IPS-15b (cell line): ENCODE data around the gene SLC7A6.
A peak's percentile ranks its signal among the peaks of the same experiment; 100 is the strongest.

Experiments
- H3K27me3 ChIP-seq: one replicate; pipeline ENCODE4 v1.6.1; 2013; ENCODE audit warnings: low read length; ENCODE audit not compliant: control insufficient read depth, insufficient read depth
- H3K36me3 ChIP-seq: one replicate; pipeline ENCODE4 v1.6.1; 2013; ENCODE audit warnings: low read length; ENCODE audit not compliant: control insufficient read depth, insufficient read depth
- H3K4me1 ChIP-seq: one replicate; pipeline ENCODE4 v1.6.1; 2013; ENCODE audit warnings: mild to moderate bottlenecking, low read length; ENCODE audit not compliant: control insufficient read depth, insufficient read depth
- H3K4me3 ChIP-seq: one replicate; pipeline ENCODE4 v1.5.1; 2013; ENCODE audit warnings: low read depth, low read length
- H3K9ac ChIP-seq: one replicate; pipeline ENCODE4 v1.6.1; 2013; ENCODE audit warnings: low read depth, mild to moderate bottlenecking, low read length
- H3K9me3 ChIP-seq: one replicate; pipeline ENCODE4 v1.6.1; 2013; ENCODE audit warnings: mild to moderate bottlenecking, low read length; ENCODE audit not compliant: control insufficient read depth, insufficient read depth

Gene SLC7A6

GRCh38 chr16:68229431-68230175, 34.7 kb upstream of the SLC7A6 start:
- no peaks in the 10 kb centered on the region for H3K9me3 ChIP-seq
- H3K4me3 ChIP-seq = no peak overlapping the region
- H3K36me3 ChIP-seq = peaks cover 33% of the 10 kb centered on the region

GRCh38 chr16:68230176-68230571, 34.2 kb upstream of the SLC7A6 start:
- Histone ChIP-seq H3K9me3 (no peaks in the 10 kb centered on the region), H3K4me1 (peaks cover 9% of the 10 kb centered on the region), H3K4me3 (no peak overlapping the region), H3K36me3 (peaks cover 33% of the 10 kb centered on the region), H3K9ac (no peak overlapping the region), H3K27me3 (no peaks in the 10 kb centered on the region)

More at GRCh38 chr16:68229431-68230175, 34.7 kb upstream of the SLC7A6 start:
- H3K4me1 ChIP-seq = peaks cover 7% of the 10 kb centered on the region
- no peak overlapping the region for H3K9ac ChIP-seq
- H3K27me3 ChIP-seq = no peaks in the 10 kb centered on the region

DNA sequence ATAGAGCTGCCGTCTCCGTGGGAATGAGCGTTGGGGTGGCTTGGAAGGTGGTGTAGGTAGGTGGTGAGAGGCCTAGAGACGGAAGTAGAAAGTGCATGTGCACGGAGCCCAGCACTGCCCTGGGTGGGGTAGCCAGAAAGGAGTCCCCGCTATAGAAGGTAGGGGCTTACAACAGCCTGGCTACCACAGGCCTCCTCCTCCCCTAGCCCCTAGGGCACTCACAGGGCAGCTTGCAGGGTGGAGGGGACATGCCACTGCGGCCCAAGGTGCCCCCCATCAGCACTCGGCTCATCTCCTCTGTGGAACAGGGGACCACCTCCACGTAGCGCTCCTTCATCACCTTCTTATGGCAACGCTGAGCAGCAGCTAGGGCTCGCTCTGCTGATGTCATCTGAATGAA, 33.4 kb upstream of the SLC7A6 start:
- no peaks in the 10 kb centered on the region for H3K27me3 ChIP-seq
- H3K9ac ChIP-seq = no peak overlapping the region
- no peak overlapping the region for H3K4me3 ChIP-seq
- peaks cover 33% of the 10 kb centered on the region for H3K36me3 ChIP-seq
- peaks cover 9% of the 10 kb centered on the region for H3K4me1 ChIP-seq
- H3K9me3 ChIP-seq = no peaks in the 10 kb centered on the region

GRCh38 chr16:68231384-68232136, 32.8 kb upstream of the SLC7A6 start:
- Histone ChIP-seq H3K4me3 (no peak overlapping the region), H3K9me3 (no peaks in the 10 kb centered on the region), H3K36me3 (peaks cover 33% of the 10 kb centered on the region), H3K27me3 (no peaks in the 10 kb centered on the region), H3K4me1 (peaks cover 9% of the 10 kb centered on the region), H3K9ac (no peak overlapping the region)

- Histone ChIP-seq H3K27me3 (no peaks in the 10 kb centered on the region), H3K9ac (no peak overlapping the region), H3K4me1 (peaks cover 9% of the 10 kb centered on the region), H3K4me3 (no peak overlapping the region), H3K36me3 (peaks cover 33% of the 10 kb centered on the region), H3K9me3 (no peaks in the 10 kb centered on the region)
Measured at GRCh38 chr16:68232335-68232734, 32.0 kb upstream of the SLC7A6 start.

DNA sequence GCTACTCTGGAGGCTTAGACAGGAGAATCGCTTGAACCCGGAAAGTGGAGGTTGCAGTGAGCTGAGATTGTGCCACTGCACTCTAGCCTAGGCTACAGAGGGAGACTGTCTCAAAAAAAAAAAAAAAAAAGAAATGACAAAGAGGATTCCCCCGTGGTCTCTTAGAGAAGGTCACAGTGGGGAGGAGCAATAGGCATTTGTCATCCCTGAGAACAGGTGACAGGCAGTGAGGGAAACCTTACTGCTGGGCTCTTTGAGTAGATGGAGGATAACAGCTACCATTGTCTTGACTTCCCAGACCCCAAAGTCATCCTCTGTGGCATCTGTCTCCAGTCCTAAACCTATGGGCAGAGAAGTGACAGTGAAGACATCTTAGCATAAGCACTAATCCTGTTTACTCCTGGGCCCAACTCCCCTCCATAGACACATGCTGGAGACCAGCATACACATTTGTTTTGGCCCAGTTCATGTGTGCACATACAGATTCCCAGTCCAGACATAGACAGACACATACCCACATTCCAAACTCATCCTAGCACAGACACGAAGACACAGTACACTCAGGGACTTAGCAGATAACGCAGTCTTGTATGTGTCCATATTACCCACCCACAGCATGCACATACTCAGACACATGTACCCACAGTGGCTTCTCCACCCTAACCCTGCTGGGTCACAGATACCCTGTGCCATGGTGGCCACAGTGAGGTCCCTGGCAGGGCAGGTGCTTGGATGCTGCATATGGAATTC, 31.1 kb upstream of the SLC7A6 start:
- Histone ChIP-seq H3K4me1 (peaks cover 9% of the 10 kb centered on the region), H3K9me3 (no peaks in the 10 kb centered on the region), H3K4me3 (no peak overlapping the region), H3K27me3 (no peaks in the 10 kb centered on the region), H3K9ac (no peak overlapping the region), H3K36me3 (peaks cover 33% of the 10 kb centered on the region)

GRCh38 chr16:68233835-68234187, 30.5 kb upstream of the SLC7A6 start:
- Histone ChIP-seq H3K9me3 (no peaks in the 10 kb centered on the region), H3K27me3 (peaks cover 1% of the 10 kb centered on the region), H3K4me1 (peaks cover 9% of the 10 kb centered on the region), H3K4me3 (no peak overlapping the region), H3K9ac (no peak overlapping the region), H3K36me3 (peaks cover 33% of the 10 kb centered on the region)

- Histone ChIP-seq H3K9me3 (no peaks in the 10 kb centered on the region), H3K4me1 (peaks cover 9% of the 10 kb centered on the region), H3K4me3 (peak overlapping the region; percentile 91), H3K27me3 (peaks cover 3% of the 10 kb centered on the region), H3K36me3 (peaks cover 33% of the 10 kb centered on the region), H3K9ac (peak overlapping the region; percentile 81)
Measured at GRCh38 chr16:68234188-68235107, 29.9 kb upstream of the SLC7A6 start.

GRCh38 chr16:68235108-68235886, 29.0 kb upstream of the SLC7A6 start:
- peak overlapping the region; percentile 81 for H3K9ac ChIP-seq
- H3K4me1 ChIP-seq = peaks cover 9% of the 10 kb centered on the region
- H3K36me3 ChIP-seq = peaks cover 28% of the 10 kb centered on the region
- H3K4me3 ChIP-seq = peak overlapping the region; percentile 91
- H3K27me3 ChIP-seq = peaks cover 3% of the 10 kb centered on the region
- H3K9me3 ChIP-seq = no peaks in the 10 kb centered on the region

DNA sequence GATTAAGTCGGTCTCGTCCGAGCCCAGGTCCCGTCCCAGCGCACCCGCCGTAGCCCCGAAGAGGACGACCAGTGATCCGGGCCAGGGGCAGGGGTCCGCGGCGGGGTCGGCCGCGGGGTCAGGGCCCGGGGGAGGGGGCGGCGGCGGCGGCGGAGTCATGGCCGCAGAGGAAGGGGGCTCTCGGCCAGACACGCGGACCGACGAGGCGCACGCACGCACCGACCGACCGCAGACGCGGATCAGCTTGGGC, 28.5 kb upstream of the SLC7A6 start, which contains the start of gene ESRP2:
ESRP2 (minus strand) TSS at position 241 of the 250 bp plus-strand sequence; CDS start at position 159, 82 bp downstream.
- Histone ChIP-seq H3K27me3 (peaks cover 3% of the 10 kb centered on the region), H3K4me1 (peaks cover 9% of the 10 kb centered on the region), H3K9me3 (no peaks in the 10 kb centered on the region), H3K4me3 (peak within 1 kb of the TSS; percentile 91), H3K9ac (peak within 1 kb of the TSS; percentile 81), H3K36me3 (peaks cover 23% of the 10 kb centered on the region)
